ENCODE data around the gene THSD7B. TPM values are rescaled to one million over a fixed set of nuclear protein-coding genes. Genes with fewer than 3 reads are reported as not detected.

THSD7B gene
- total RNA-seq, 1 donor from 2014 or later, result not detected

DNA sequence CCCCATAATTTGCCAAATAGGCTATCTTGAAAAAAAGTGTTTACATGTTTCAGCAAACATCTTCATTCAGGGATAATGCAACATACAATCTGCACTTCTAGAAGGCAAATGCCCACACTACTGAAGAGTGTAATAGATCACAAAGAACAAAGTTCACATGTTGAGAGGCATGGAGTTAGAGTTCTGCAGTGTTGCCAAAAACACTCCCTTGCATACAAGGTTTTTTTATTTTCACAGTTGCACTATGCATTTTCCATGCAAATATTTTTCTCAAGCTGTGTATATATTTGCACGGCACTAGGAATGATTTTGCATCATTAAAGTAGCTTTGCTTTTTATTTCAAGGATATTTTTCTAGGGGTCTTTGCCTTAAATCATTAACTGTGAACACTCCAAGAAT, 409.9 kb downstream of the THSD7B start:
- H3K27me3 ChIP-seq (ENCODE audit: control insufficient read depth, insufficient read depth, low read length), result no peaks in the 10 kb centered on the region

DNA sequence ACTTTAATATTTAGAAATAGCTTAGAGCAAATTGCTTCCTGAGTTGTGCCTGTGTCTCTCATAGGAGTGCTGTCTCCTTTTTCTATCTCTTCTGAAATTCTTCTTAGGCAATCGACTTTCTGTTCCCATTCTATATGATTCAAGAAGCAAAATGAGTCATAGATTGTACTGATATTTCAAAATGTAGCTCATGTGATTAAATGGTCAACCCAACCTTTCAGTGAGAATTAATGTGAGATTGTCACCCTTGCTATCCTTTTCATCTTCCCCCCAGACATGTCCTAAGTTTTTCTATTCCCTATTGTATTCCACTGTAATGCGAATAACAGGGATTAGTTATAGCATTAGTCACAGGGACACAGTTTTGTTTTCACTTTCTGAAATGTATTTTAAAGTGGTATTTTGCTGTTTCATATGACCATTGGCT, 413.6 kb downstream of the THSD7B start:
- DNase-seq (ENCODE audit: low read depth) (peak; percentile 92), FAIRE-seq (no peak)
- Histone ChIP-seq H3K36me3 (ENCODE audit: control insufficient read depth, insufficient read depth, low read length) (no peaks in the 10 kb centered on the region), H3K27me3 (ENCODE audit: control insufficient read depth, insufficient read depth, low read length) (no peaks in the 10 kb centered on the region), H3K4me3 (ENCODE audit: low read depth, low read length) (no peak overlapping the region)
- TF ChIP-seq, protein P1, sequence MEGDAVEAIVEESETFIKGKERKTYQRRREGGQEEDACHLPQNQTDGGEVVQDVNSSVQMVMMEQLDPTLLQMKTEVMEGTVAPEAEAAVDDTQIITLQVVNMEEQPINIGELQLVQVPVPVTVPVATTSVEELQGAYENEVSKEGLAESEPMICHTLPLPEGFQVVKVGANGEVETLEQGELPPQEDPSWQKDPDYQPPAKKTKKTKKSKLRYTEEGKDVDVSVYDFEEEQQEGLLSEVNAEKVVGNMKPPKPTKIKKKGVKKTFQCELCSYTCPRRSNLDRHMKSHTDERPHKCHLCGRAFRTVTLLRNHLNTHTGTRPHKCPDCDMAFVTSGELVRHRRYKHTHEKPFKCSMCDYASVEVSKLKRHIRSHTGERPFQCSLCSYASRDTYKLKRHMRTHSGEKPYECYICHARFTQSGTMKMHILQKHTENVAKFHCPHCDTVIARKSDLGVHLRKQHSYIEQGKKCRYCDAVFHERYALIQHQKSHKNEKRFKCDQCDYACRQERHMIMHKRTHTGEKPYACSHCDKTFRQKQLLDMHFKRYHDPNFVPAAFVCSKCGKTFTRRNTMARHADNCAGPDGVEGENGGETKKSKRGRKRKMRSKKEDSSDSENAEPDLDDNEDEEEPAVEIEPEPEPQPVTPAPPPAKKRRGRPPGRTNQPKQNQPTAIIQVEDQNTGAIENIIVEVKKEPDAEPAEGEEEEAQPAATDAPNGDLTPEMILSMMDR (IDR thresholded peaks at IDR 0.05; ENCODE audit: insufficient read depth, low read length, severe bottlenecking), result no peak

More for the DNA sequence above, 409.9 kb downstream of the THSD7B start:
- Histone ChIP-seq H3K36me3 (ENCODE audit: control insufficient read depth, insufficient read depth, low read length) (no peaks in the 10 kb centered on the region), H3K4me3 (ENCODE audit: low read depth, low read length) (no peak overlapping the region)
- DNase-seq (ENCODE audit: low read depth), result no peak
- TF ChIP-seq, protein P1 (IDR thresholded peaks at IDR 0.05; ENCODE audit: insufficient read depth, low read length, severe bottlenecking), result no peak
- FAIRE-seq, result no peak

- no peaks in the 10 kb centered on the region for H3K27me3 ChIP-seq (ENCODE audit: control insufficient read depth, insufficient read depth, low read length)
- TF ChIP-seq, protein P1 (IDR thresholded peaks at IDR 0.05; ENCODE audit: insufficient read depth, low read length, severe bottlenecking), result no peak
- no peak overlapping the region for H3K4me3 ChIP-seq (ENCODE audit: low read depth, low read length)
- DNase-seq (ENCODE audit: low read depth), result peak; percentile 91
- FAIRE-seq, result no peak
- H3K36me3 ChIP-seq (ENCODE audit: control insufficient read depth, insufficient read depth, low read length), result no peaks in the 10 kb centered on the region
Measured at GRCh38 chr2:137179542-137179941, 414.2 kb downstream of the THSD7B start.

GRCh38 chr2:137180012-137180411, 414.7 kb downstream of the THSD7B start:
- no peak overlapping the region for H3K4me3 ChIP-seq (ENCODE audit: low read depth, low read length)
- no peak for DNase-seq (ENCODE audit: low read depth)
- FAIRE-seq, result no peak
- TF ChIP-seq, protein P1 (IDR thresholded peaks at IDR 0.05; ENCODE audit: insufficient read depth, low read length, severe bottlenecking), result no peak
- H3K27me3 ChIP-seq (ENCODE audit: control insufficient read depth, insufficient read depth, low read length), result no peaks in the 10 kb centered on the region
- no peaks in the 10 kb centered on the region for H3K36me3 ChIP-seq (ENCODE audit: control insufficient read depth, insufficient read depth, low read length)

GRCh38 chr2:137181370-137181769, 416.0 kb downstream of the THSD7B start:
- Histone ChIP-seq H3K27me3 (ENCODE audit: control insufficient read depth, insufficient read depth, low read length) (no peaks in the 10 kb centered on the region), H3K4me3 (ENCODE audit: low read depth, low read length) (no peak overlapping the region), H3K36me3 (ENCODE audit: control insufficient read depth, insufficient read depth, low read length) (no peaks in the 10 kb centered on the region)
- TF ChIP-seq, protein P1 (IDR thresholded peaks at IDR 0.05; ENCODE audit: insufficient read depth, low read length, severe bottlenecking), result no peak
- FAIRE-seq, result no peak
- no peak for DNase-seq (ENCODE audit: low read depth)

- Histone ChIP-seq H3K27me3 (ENCODE audit: control insufficient read depth, insufficient read depth, low read length) (no peaks in the 10 kb centered on the region), H3K36me3 (ENCODE audit: control insufficient read depth, insufficient read depth, low read length) (no peaks in the 10 kb centered on the region), H3K4me3 (ENCODE audit: low read depth, low read length) (no peak overlapping the region)
- DNase-seq (ENCODE audit: low read depth) (no peak), FAIRE-seq (no peak)
- TF ChIP-seq, protein P1 (IDR thresholded peaks at IDR 0.05; ENCODE audit: insufficient read depth, low read length, severe bottlenecking), result no peak
Measured at GRCh38 chr2:137182071-137182470, 416.7 kb downstream of the THSD7B start.

All from bronchial epithelial cell (primary cell).